Neural crest cell (in vitro differentiated cells): ENCODE results near the gene IKBKG. TPM values are rescaled to one million over a fixed set of nuclear protein-coding genes. Genes with fewer than 3 reads are reported as not detected.
"Not testable (repeated sequence)": the region's sequence is repeated elsewhere in the genome, so short reads cannot be mapped to it uniquely, and the experiment has no call there.

ENCODE experiments used
- DNase-seq: peaks from one replicate; pipeline ENCODE4 v3.0.0; 2021; ENCODE audit warnings: low read depth, mixed read lengths, low spot score
- H3K27ac Mint-ChIP-seq: one replicate; pipeline ENCODE4 v1.8.0; 2021; ENCODE audit warnings: mild to moderate bottlenecking, mixed read lengths; ENCODE audit not compliant: unreplicated experiment
- H3K27me3 Mint-ChIP-seq: 2 replicates; pipeline ENCODE4 v1.8.0; 2021; ENCODE audit warnings: low read depth, mild to moderate bottlenecking, mixed read lengths
- H3K36me3 Mint-ChIP-seq: 2 replicates; pipeline ENCODE4 v1.8.0; 2021; ENCODE audit warnings: low read depth, mild to moderate bottlenecking, mixed read lengths
- H3K4me1 Mint-ChIP-seq: 2 replicates; pipeline ENCODE4 v1.8.0; 2021; ENCODE audit warnings: mixed read lengths
- H3K4me3 Mint-ChIP-seq: one replicate; pipeline ENCODE4 v1.8.0; 2021; ENCODE audit warnings: mild to moderate bottlenecking, mixed read lengths
- H3K9me3 Mint-ChIP-seq: 2 replicates; pipeline ENCODE4 v1.8.0; 2021; ENCODE audit warnings: mixed read lengths
- total RNA-seq: library from RNA; stranded (reverse); gene quantifications from 2 replicates; pipeline ENCODE4 v1.2.1, GENCODE V29; 2021
- TF ChIP-seq, protein P1 (sequence below): fragments of 200-600 bp; sonication (generic); conservative IDR thresholded peaks from 2 replicates; pipeline ENCODE4 v1.5.0; 2021; ENCODE audit warnings: antibody characterized with exemption, mild to moderate bottlenecking

The IKBKG gene
- total RNA-seq, 1 donor from 2014 or later: 21.3 TPM

DNA sequence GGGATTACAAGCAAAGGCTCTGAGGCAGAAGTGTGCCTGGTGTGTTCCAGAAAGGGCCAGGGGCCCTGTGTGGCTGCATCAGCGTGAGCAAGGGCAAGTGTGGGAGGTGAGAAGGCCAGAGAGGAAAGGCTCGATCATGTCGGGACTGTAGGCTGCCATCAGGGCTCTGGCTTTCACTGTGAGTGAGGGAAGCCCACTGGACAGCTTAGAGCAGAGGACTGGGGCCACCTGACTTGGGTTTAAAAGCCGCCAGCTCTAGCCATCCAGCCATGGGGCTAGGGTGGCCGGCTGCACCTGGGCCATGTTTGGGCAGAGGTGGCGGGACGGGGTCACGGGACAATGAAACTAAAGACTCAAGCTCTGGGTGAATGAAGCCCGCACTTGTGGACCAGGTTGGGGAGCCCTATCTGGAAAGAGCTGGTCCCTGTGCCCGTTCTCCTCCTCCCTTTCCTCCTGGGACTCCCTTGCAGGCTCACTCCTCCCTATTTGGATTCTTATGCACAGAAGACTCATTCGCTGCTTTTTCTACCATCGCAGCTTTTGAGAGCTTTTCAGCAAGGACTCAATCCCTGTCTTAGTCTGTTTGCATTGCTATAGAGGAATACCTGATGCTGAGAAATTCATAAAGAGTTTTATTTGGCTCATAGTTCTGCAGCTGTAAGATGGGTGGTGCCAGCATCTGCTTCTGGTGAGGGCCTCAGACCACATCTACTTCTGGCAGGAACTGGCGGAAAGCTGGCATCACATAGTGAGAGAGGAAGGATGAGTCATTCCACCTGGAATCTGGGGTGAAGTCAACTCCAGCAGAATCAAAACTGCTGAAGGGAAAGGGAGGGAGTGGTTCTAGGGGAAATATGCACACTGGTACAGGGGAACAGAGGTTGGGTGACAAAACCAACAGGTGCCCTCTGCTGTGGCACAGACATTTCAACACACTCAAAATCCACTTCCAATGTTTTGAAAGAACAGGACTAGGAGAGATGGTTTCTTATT, 56.3 kb downstream of the IKBKG start:
- DNase-seq: no peak
- no peak overlapping the region for H3K4me3 Mint-ChIP-seq
- H3K4me1 Mint-ChIP-seq: no peaks in the 10 kb centered on the region
- no peak overlapping the region for H3K27ac Mint-ChIP-seq
- H3K36me3 Mint-ChIP-seq: no peaks in the 10 kb centered on the region
- peaks cover 6% of the 10 kb centered on the region for H3K27me3 Mint-ChIP-seq
- H3K9me3 Mint-ChIP-seq: peaks cover 2% of the 10 kb centered on the region
- TF ChIP-seq, protein P1, sequence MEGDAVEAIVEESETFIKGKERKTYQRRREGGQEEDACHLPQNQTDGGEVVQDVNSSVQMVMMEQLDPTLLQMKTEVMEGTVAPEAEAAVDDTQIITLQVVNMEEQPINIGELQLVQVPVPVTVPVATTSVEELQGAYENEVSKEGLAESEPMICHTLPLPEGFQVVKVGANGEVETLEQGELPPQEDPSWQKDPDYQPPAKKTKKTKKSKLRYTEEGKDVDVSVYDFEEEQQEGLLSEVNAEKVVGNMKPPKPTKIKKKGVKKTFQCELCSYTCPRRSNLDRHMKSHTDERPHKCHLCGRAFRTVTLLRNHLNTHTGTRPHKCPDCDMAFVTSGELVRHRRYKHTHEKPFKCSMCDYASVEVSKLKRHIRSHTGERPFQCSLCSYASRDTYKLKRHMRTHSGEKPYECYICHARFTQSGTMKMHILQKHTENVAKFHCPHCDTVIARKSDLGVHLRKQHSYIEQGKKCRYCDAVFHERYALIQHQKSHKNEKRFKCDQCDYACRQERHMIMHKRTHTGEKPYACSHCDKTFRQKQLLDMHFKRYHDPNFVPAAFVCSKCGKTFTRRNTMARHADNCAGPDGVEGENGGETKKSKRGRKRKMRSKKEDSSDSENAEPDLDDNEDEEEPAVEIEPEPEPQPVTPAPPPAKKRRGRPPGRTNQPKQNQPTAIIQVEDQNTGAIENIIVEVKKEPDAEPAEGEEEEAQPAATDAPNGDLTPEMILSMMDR: no peak

DNA sequence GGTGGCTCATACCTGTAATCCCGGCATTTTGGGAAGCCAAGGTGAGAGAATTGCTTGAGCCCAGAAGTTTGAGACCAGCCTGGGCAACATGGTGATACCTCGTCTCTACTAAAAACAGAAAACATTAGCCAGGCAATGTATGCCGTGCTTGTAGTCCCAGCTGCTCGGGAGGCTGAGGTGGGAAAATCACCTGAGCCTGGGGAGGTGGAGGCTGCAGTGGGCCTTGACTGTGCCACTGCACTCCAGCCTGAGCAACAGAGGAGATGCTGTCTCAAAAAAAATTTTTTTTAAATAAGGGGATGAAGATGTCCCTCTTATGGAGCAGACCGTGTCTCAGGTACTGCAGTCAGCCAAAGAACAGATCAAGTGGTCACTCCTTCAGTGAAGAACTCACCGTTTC, 58.1 kb downstream of the IKBKG start:
- TF ChIP-seq, protein P1: no peak
- H3K4me3 Mint-ChIP-seq: no peak overlapping the region
- no peak overlapping the region for H3K27ac Mint-ChIP-seq
- DNase-seq: no peak
- no peaks in the 10 kb centered on the region for H3K36me3 Mint-ChIP-seq
- H3K9me3 Mint-ChIP-seq: peaks cover 5% of the 10 kb centered on the region
- H3K27me3 Mint-ChIP-seq: peaks cover 6% of the 10 kb centered on the region
- no peaks in the 10 kb centered on the region for H3K4me1 Mint-ChIP-seq

DNA sequence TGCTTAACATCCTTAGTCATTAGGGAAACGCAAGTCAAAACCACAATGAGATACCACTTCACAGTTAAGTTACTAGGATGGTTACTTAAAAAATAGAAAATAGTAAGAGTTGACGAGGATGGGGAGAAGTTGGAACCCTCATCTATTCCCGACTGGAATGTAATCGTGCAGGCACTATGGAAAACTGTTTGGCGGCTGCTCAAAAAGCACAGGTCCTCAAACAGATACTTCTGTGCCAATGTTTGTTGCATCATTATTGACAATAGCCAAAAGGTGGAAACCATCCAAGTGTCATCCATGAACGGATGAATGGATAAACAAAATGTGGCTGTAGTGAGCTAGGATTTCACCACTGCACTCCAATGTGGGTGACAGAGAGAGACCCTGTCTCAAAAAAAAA, 60.0 kb downstream of the IKBKG start:
- TF ChIP-seq, protein P1: no peak
- H3K9me3 Mint-ChIP-seq: peaks cover 5% of the 10 kb centered on the region
- H3K27me3 Mint-ChIP-seq: peaks cover 6% of the 10 kb centered on the region
- DNase-seq: no peak
- H3K4me1 Mint-ChIP-seq: no peaks in the 10 kb centered on the region
- no peak overlapping the region for H3K27ac Mint-ChIP-seq
- no peaks in the 10 kb centered on the region for H3K36me3 Mint-ChIP-seq
- H3K4me3 Mint-ChIP-seq: no peak overlapping the region

DNA sequence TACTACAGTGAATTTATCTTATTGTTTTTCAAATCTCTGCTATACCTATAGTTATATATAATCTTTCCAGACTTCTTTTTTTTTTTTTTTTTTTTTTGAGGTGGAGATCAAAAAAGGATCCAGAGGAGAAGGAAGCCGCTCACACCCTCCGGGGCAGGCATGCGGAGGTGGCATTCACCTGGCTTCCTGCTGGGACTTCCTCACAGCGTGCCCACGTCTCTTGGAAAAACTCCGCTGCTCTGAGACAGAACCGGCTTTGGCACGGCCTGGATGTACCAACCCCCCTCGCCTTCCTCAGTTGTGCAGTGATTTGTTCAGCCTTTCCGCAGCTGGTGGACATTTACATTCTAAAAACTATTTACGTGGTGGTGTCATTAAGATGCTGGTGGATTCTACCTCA, 60.6 kb downstream of the IKBKG start:
- H3K27ac Mint-ChIP-seq, H3K36me3 Mint-ChIP-seq, H3K4me3 Mint-ChIP-seq, H3K9me3 Mint-ChIP-seq, H3K4me1 Mint-ChIP-seq, DNase-seq, H3K27me3 Mint-ChIP-seq: not testable (repeated sequence)

DNA sequence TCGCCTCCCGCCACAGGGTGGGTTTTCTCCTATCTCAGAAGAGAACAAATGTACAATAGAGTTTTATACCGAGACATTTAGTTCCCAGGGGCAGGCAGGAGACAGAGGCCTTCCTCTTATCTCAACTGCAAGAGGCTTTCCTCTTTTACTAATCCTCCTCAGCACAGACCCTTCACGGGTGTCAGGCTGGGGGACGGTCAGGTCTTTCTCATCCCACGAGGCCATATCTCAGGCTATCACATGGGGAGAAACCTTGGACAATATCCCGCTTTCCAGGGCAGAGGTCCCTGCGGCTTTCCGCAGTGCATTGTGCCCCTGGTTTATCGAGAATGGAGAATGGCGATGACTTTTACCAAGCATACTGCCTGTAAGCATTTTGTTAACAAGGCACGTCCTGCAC, 61.4 kb downstream of the IKBKG start:
- not testable (repeated sequence) for H3K4me3 Mint-ChIP-seq, H3K27me3 Mint-ChIP-seq, DNase-seq, H3K4me1 Mint-ChIP-seq, H3K27ac Mint-ChIP-seq, H3K9me3 Mint-ChIP-seq, H3K36me3 Mint-ChIP-seq

DNA sequence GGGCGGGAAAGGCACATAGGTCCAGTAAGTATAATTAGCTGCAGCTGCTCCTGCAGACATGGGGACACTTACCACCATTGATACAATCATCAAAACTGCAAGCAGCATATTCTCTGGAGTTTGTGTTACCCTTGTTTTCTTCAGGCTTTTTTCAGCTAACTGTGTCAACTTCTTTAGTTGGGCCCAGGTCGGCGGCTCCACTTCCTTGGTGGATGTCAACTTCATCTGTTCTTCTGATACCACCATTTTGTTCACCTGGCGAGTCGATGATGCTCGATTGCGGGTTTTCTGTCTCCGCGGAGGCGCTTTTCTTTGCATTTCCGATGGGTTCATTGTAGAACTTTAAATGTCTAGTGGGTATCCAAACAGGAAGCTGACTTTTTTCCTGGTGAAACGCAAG, 63.7 kb downstream of the IKBKG start:
- not testable (repeated sequence) for H3K9me3 Mint-ChIP-seq, H3K27me3 Mint-ChIP-seq, DNase-seq, H3K4me1 Mint-ChIP-seq, H3K4me3 Mint-ChIP-seq, H3K36me3 Mint-ChIP-seq, H3K27ac Mint-ChIP-seq

DNA sequence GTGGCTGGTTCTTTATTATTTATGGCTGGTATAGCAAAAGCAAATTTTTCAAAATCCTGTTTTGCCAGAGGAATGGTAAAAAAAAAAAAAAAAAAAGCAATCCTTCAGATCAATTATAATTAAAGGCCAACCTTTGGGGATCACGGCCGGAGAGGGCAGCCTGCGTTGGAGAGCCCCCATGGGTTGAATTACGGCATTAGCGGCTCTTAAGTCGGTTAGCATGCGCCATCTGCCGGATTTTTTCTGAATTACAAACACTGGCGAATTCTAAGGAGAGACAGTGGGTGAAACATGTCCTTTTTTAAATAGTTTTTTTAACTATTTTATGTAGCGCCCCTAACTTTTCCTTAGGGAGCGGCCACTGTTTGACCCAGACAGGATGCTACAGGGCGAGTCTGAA, 66.2 kb downstream of the IKBKG start:
- not testable (repeated sequence) for H3K9me3 Mint-ChIP-seq, H3K4me1 Mint-ChIP-seq, H3K36me3 Mint-ChIP-seq, DNase-seq, H3K27ac Mint-ChIP-seq, H3K4me3 Mint-ChIP-seq, H3K27me3 Mint-ChIP-seq

Other genes starting within 250 kb of the IKBKG start
- gene FLNA, start 173.0 kb upstream of the IKBKG start, total RNA-seq: 786 and 809 TPM in 2 replicates
- 54.3 and 56.8 TPM in 2 replicates for gene EMD, start 168.3 kb upstream of the IKBKG start, total RNA-seq
- 2,853 and 2,857 TPM in 2 replicates for gene RPL10, start 149.2 kb upstream of the IKBKG start, total RNA-seq
- gene DNASE1L1, start 138.4 kb upstream of the IKBKG start, total RNA-seq: 9.3 and 11.5 TPM in 2 replicates
- 45.7 and 47.1 TPM in 2 replicates for gene TAFAZZIN, start 136.1 kb upstream of the IKBKG start, total RNA-seq
- 78.2 and 79.8 TPM in 2 replicates for gene ATP6AP1, start 118.9 kb upstream of the IKBKG start, total RNA-seq
- 206 and 210 TPM in 2 replicates for gene GDI1, start 110.5 kb upstream of the IKBKG start, total RNA-seq
- gene FAM50A, start 103.5 kb upstream of the IKBKG start, total RNA-seq: 68.8 and 69.0 TPM in 2 replicates
- gene PLXNA3, start 89.3 kb upstream of the IKBKG start, total RNA-seq: 74.1 and 75.1 TPM in 2 replicates
- 20.7 and 22.6 TPM in 2 replicates for gene LAGE3, start 68.3 kb upstream of the IKBKG start, total RNA-seq
- 39.2 and 39.5 TPM in 2 replicates for gene UBL4A, start 61.0 kb upstream of the IKBKG start, total RNA-seq
- 7.8 TPM in 2 replicates for gene SLC10A3, start 57.0 kb upstream of the IKBKG start, total RNA-seq
- 25.8 and 29.9 TPM in 2 replicates for gene FAM3A, start 31.4 kb upstream of the IKBKG start, total RNA-seq
- 84.4 and 93.9 TPM in 2 replicates for gene G6PD, start 774 bp upstream of the IKBKG start, total RNA-seq
- not detected in 2 replicates for gene CTAG1A, start 37.5 kb downstream of the IKBKG start, total RNA-seq
- gene CTAG1B, start 71.7 kb downstream of the IKBKG start, total RNA-seq: not detected in 2 replicates
- gene CTAG2, start 106.0 kb downstream of the IKBKG start, total RNA-seq: not detected in 2 replicates
- 0.07 and 0.12 TPM in 2 replicates for gene GAB3, start 203.5 kb downstream of the IKBKG start, total RNA-seq
- gene DKC1, start 215.2 kb downstream of the IKBKG start, total RNA-seq: 81.0 and 83.5 TPM in 2 replicates